ENCODE measurements around the gene NCKAP1. TPM values are rescaled to one million over a fixed set of nuclear protein-coding genes. Genes with fewer than 3 reads are reported as not detected.

NCKAP1 gene
- total and polyA plus RNA-seq, 10 of the 15 experiments (the other 5 are each of a cell fraction or from before 2014, with no cell fraction given) = 0.11 to 1.5 (median 0.52) TPM

GRCh38 chr2:182860858-182861257 is 177.4 kb downstream of the NCKAP1 start:
- DNase-seq (ENCODE audit: low read depth, low spot score) = no peak
- no peak for ATAC-seq
- FAIRE-seq = no peak

More at GRCh38 chr2:182860858-182861257, 177.4 kb downstream of the NCKAP1 start:
- Histone ChIP-seq H3K36me3 (ENCODE audit: control insufficient read depth in 2 of 2, insufficient read depth in 2 of 2, low read length in 1 of 2) (no peaks in the 10 kb centered on the region), H3K27ac (ENCODE audit: control insufficient read depth, insufficient read depth) (no peak overlapping the region), H2AFZ (ENCODE audit: control insufficient read depth, low read depth, low read length) (no peak overlapping the region), H3K79me2 (ENCODE audit: control insufficient read depth, insufficient read depth, low read length) (no peaks in the 10 kb centered on the region), H3K4me2 (ENCODE audit: control insufficient read depth, insufficient read depth) (no peak overlapping the region), H3K9ac (ENCODE audit: control insufficient read depth, insufficient read depth, low read length) (no peak overlapping the region), H3K4me3 (no peak overlapping the region), H4K20me1 (ENCODE audit: control insufficient read depth, insufficient read depth) (no peaks in the 10 kb centered on the region), H3K9me3 (replicated peaks; ENCODE audit: control insufficient read depth, insufficient read depth, low read length) (no peaks in the 10 kb centered on the region), H3K27me3 (replicated peaks in 1 of 2; ENCODE audit: control insufficient read depth in 2 of 2, insufficient read depth in 2 of 2, low read length in 1 of 2) (peaks cover 0 to 1% of the 10 kb centered on the region in 2 experiments; a peak in 2 of 4 replicates), H3K4me1 (ENCODE audit: control insufficient read depth, insufficient read depth, low read length) (no peaks in the 10 kb centered on the region)
- BruUV-seq (replicated peaks) = no TSS peak
- intact Hi-C loops (cut with micrococcal nuclease; ENCODE audit: unreplicated experiment) (no loop called here), in situ Hi-C loops (cut with MboI) (no loop called here)
- ChIA-PET CTCF (interaction anchor here (0.6 kb wide), 1 partner anchor 70 kb away, joined by 4 read pairs; no protein-coding TSS in a partner anchor), POLR2A (no interaction called here), SMC1A (ENCODE audit: uncharacterized antibody, unreplicated experiment) (no interaction called here), RAD21 (ENCODE audit: unreplicated experiment) (no interaction called here)
- WGBS (ENCODE audit: insufficient coverage, insufficient replicate concordance, low lambda C conversion rate, missing lambda C conversion rate) = 47% methylated on average over 2 of the region's 2 CpGs
- no peak for TF ChIP-seq ZBED1 (IDR thresholded peaks at IDR 0.05; ENCODE audit: borderline replicate concordance)
- no peak for TF ChIP-seq SMC3 (IDR thresholded peaks at IDR 0.05; ENCODE audit: borderline replicate concordance, low read length)
- no peak for TF ChIP-seq NFYA (IDR thresholded peaks at IDR 0.05; ENCODE audit: borderline replicate concordance, low read depth, low read length)
- TF ChIP-seq BHLHE40 (IDR thresholded peaks at IDR 0.05; ENCODE audit: borderline replicate concordance in 1 of 2, low read depth in 2 of 2, low read length in 1 of 2) = no peak
- no peak for TF ChIP-seq FOS (IDR thresholded peaks at IDR 0.05; ENCODE audit: borderline replicate concordance, extremely low read depth, insufficient read length)
- no peak for TF ChIP-seq RUNX3 (IDR thresholded peaks at IDR 0.05; ENCODE audit: low read length)
- TF ChIP-seq ATF3 (IDR thresholded peaks at IDR 0.05; ENCODE audit: borderline replicate concordance, extremely low read depth, low read depth, low read length) = no peak
- TF ChIP-seq TCF12 (IDR thresholded peaks at IDR 0.05; ENCODE audit: low read depth, low read length) = no peak
- TF ChIP-seq EGR1 (IDR thresholded peaks at IDR 0.05; ENCODE audit: borderline replicate concordance in 1 of 2, low read depth in 2 of 2, low read length in 2 of 2) = no peak
- TF ChIP-seq CEBPB (IDR thresholded peaks at IDR 0.05; ENCODE audit: borderline replicate concordance in 1 of 2, low read depth in 2 of 2, low read length in 2 of 2) = no peak
- TF ChIP-seq ZZZ3 (IDR thresholded peaks at IDR 0.05; ENCODE audit: control insufficient read depth, insufficient read length, low read depth) = no peak
- TF ChIP-seq RAD51 (IDR thresholded peaks at IDR 0.05) = no peak
- TF ChIP-seq HSF1 (IDR thresholded peaks at IDR 0.05; ENCODE audit: low read depth, low read length) = no peak
- TF ChIP-seq FOXK2 (IDR thresholded peaks at IDR 0.05) = no peak

Small RNA genes lying within 50 kb of the gene (small RNA-seq; reads per million reads assigned to genes)
- gene RF00019 = not detected
- gene RF00599 = not detected
- gene RNU6-1122P = not detected

Other genes with a start within 250 kb of the NCKAP1 start
- not detected in 2 replicates for gene FRZB, start 171.8 kb downstream of the NCKAP1 start, total RNA-seq (2014; rRNA removed)
- gene FRZB, start 171.8 kb downstream of the NCKAP1 start, total RNA-seq (2014; rRNA removed; fragmentation: Illumina TruSeq; extraction: Trizol) = not detected in 2 replicates
- gene FRZB, start 171.8 kb downstream of the NCKAP1 start, total RNA-seq (2021) = not detected in 2 replicates
- gene FRZB, start 171.8 kb downstream of the NCKAP1 start, polyA plus RNA-seq (2011; rRNA removed) = not detected in 2 replicates
- gene FRZB, start 171.8 kb downstream of the NCKAP1 start, polyA plus RNA-seq (2014; fragmentation: Illumina TruSeq; extraction: Trizol) = not detected in 2 replicates
- not detected for gene FRZB, start 171.8 kb downstream of the NCKAP1 start, polyA plus RNA-seq (2014; fragmentation: Nextera tagmentation; extraction: Ambion mirVana)
- gene FRZB, start 171.8 kb downstream of the NCKAP1 start, polyA plus RNA-seq (2014; rRNA removed) = 0.03 TPM in 1 of 2 replicates, not detected in the other
- not detected for gene FRZB, start 171.8 kb downstream of the NCKAP1 start, polyA plus RNA-seq (2016; fragmentation: Nextera tagmentation; extraction: Ambion mirVana)
- 0.56 and 0.65 TPM in 2 replicates for gene DUSP19, start 40.3 kb upstream of the NCKAP1 start, total RNA-seq (2014; rRNA removed)
- 0.46 and 0.72 TPM in 2 replicates for gene DUSP19, start 40.3 kb upstream of the NCKAP1 start, total RNA-seq (2014; rRNA removed; fragmentation: Illumina TruSeq; extraction: Trizol)
- gene DUSP19, start 40.3 kb upstream of the NCKAP1 start, total RNA-seq (2021) = 0.51 and 0.80 TPM in 2 replicates
- 1.7 and 2.8 TPM in 2 replicates for gene DUSP19, start 40.3 kb upstream of the NCKAP1 start, polyA plus RNA-seq (2011; rRNA removed)
- gene DUSP19, start 40.3 kb upstream of the NCKAP1 start, polyA plus RNA-seq (2014; fragmentation: Illumina TruSeq; extraction: Trizol) = 0.16 and 0.19 TPM in 2 replicates
- under 1 TPM; 0.18 to 0.58 TPM for gene DUSP19, start 40.3 kb upstream of the NCKAP1 start, polyA plus RNA-seq (2014; fragmentation: Nextera tagmentation; extraction: Ambion mirVana)
- gene DUSP19, start 40.3 kb upstream of the NCKAP1 start, polyA plus RNA-seq (2014; rRNA removed) = 0.10 and 0.58 TPM in 2 replicates
- under 1 TPM; 0.56 to 0.81 TPM for gene DUSP19, start 40.3 kb upstream of the NCKAP1 start, polyA plus RNA-seq (2016; fragmentation: Nextera tagmentation; extraction: Ambion mirVana)
- 21.4 and 26.0 TPM in 2 replicates for gene NUP35, start 86.0 kb upstream of the NCKAP1 start, total RNA-seq (2014; rRNA removed)
- gene NUP35, start 86.0 kb upstream of the NCKAP1 start, total RNA-seq (2014; rRNA removed; fragmentation: Illumina TruSeq; extraction: Trizol) = 29.1 and 30.8 TPM in 2 replicates
- gene NUP35, start 86.0 kb upstream of the NCKAP1 start, total RNA-seq (2021) = 20.0 and 24.8 TPM in 2 replicates
- 32.0 and 37.9 TPM in 2 replicates for gene NUP35, start 86.0 kb upstream of the NCKAP1 start, polyA plus RNA-seq (2011; rRNA removed)
- gene NUP35, start 86.0 kb upstream of the NCKAP1 start, polyA plus RNA-seq (2014; fragmentation: Illumina TruSeq; extraction: Trizol) = 25.3 and 33.9 TPM in 2 replicates
- 10 to 100 TPM; 34.7 to 57.3 TPM for gene NUP35, start 86.0 kb upstream of the NCKAP1 start, polyA plus RNA-seq (2014; fragmentation: Nextera tagmentation; extraction: Ambion mirVana)
- gene NUP35, start 86.0 kb upstream of the NCKAP1 start, polyA plus RNA-seq (2014; rRNA removed) = 17.3 and 22.2 TPM in 2 replicates
- 10 to 100 TPM; 30.6 to 33.4 TPM for gene NUP35, start 86.0 kb upstream of the NCKAP1 start, polyA plus RNA-seq (2016; fragmentation: Nextera tagmentation; extraction: Ambion mirVana)